T-helper 1 cell treated with Interleukin-12 subunit alpha and Interleukin-12 subunit beta and Interleukin-4 antibody, amounts not matched to agents 30 μg/mL and 1 μg/mL, for 36 hours (primary cell): ENCODE data around the gene APOL6.
"Not testable (repeated sequence)": the region's sequence is repeated elsewhere in the genome, so short reads cannot be mapped to it uniquely, and the experiment has no call there.

Experiments used
- H3K27ac Mint-ChIP-seq: one replicate; pipeline ENCODE4 v1.8.0; 2021; ENCODE audit warnings: mild to moderate bottlenecking, mixed read lengths
- H3K27me3 Mint-ChIP-seq: one replicate; pipeline ENCODE4 v1.8.0; 2021; ENCODE audit warnings: low read depth, mixed read lengths
- H3K36me3 Mint-ChIP-seq: one replicate; pipeline ENCODE4 v1.8.0; 2021; ENCODE audit warnings: low read depth, mixed read lengths
- H3K4me1 Mint-ChIP-seq: one replicate; pipeline ENCODE4 v1.8.0; 2021; ENCODE audit warnings: low read depth, mixed read lengths
- H3K4me3 Mint-ChIP-seq: one replicate; pipeline ENCODE4 v1.8.0; 2021; ENCODE audit warnings: mild to moderate bottlenecking, moderate library complexity, mixed read lengths
- H3K9me3 Mint-ChIP-seq: one replicate; pipeline ENCODE4 v1.8.0; 2021; ENCODE audit warnings: mixed read lengths

Gene APOL6

DNA sequence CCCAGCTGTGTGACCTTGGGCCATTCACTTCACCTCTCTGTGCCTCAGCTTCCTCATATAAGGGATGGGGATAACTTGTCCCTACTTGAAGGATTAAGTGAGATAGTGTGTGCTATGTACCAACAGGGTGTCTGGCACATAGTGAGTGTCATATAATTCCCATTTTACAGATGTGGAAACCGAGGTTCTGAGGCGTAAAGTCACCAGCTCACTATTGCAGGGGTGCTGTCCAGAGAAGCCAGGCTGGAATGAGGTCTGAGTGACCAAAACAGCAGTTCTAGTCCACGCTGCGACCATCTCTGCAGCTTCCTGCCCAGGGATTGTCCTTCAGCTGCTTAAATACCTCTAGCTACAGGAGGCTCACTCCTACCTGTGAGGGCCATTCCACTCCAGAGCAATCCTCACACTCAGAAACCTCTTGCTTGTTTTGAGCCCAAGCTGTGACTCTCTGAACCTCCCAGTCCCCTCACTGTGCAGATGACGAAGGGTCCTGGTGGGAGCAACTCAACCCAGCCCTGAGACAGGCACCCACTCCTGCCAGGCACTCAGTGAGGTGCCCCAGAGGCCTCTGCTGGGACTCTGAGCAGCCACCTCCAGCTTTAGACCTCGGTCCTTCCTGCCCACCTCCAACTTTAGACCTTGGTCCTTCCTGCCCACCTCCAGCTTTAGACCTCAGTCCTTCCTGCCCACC lies 36.9 kb upstream of the APOL6 start:
- H3K36me3 Mint-ChIP-seq, result no peaks in the 10 kb centered on the region
- no peak overlapping the region for H3K27ac Mint-ChIP-seq
- no peaks in the 10 kb centered on the region for H3K9me3 Mint-ChIP-seq
- H3K4me1 Mint-ChIP-seq, result peaks cover 10% of the 10 kb centered on the region
- peaks cover 18% of the 10 kb centered on the region for H3K27me3 Mint-ChIP-seq
- H3K4me3 Mint-ChIP-seq, result no peak overlapping the region

DNA sequence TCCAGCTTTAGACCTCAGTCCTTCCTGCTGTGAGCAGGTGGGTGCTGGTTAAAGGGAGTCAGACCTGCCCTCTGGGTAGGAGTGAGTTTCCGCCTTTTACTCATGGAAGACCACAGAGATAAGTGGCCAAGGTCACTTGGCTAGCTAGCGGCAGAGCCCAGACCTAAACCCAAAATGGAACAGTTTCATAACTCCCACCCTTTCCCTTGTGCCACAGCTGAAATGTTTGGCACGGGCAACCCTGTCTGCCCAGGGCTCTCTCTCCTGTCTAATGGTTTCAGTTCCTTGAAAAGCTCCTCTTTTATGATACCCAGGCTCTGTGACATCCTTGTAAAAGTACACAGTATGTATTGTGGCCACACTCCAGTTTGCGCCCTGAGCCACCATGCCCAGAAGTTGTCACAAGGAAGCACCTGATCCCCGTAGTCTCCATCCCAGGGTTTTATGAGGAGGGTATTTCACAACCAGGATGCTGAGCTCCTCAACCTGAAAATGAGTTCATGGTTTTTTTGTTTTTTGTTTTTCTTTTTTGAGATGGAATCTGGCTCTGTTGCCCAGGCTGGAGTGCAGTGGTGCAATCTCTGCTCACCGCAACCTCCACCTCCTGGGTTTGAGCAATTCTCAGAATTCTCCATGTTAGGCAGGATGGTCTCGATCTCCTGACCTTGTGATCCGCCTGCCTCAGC lies 36.2 kb upstream of the APOL6 start:
- Mint-ChIP-seq H3K27me3 (peaks cover 18% of the 10 kb centered on the region), H3K9me3 (no peaks in the 10 kb centered on the region), H3K36me3 (no peaks in the 10 kb centered on the region), H3K27ac (no peak overlapping the region), H3K4me3 (no peak overlapping the region), H3K4me1 (peaks cover 17% of the 10 kb centered on the region)

DNA sequence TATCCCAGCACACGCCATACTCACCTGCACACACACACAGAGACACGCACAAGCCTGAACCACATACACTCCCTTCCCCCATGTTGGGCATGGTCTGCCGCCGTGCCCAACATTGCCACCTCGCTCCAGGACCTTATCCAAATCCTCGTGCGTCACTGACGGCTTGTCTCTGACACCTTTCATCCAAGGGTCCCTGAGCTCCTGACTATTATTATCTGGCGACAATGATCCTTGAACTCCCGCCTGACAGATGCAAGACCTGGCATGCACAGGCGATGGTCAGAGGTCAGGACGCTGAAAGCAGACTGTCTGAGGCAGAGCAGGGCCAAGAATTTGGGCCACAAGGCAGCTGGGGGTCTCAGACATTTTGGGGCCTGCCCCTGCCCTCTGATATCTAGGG lies 35.3 kb upstream of the APOL6 start:
- Mint-ChIP-seq H3K27me3 (peaks cover 18% of the 10 kb centered on the region), H3K36me3 (no peaks in the 10 kb centered on the region), H3K27ac (no peak overlapping the region), H3K4me3 (no peak overlapping the region), H3K9me3 (no peaks in the 10 kb centered on the region), H3K4me1 (peaks cover 17% of the 10 kb centered on the region)

DNA sequence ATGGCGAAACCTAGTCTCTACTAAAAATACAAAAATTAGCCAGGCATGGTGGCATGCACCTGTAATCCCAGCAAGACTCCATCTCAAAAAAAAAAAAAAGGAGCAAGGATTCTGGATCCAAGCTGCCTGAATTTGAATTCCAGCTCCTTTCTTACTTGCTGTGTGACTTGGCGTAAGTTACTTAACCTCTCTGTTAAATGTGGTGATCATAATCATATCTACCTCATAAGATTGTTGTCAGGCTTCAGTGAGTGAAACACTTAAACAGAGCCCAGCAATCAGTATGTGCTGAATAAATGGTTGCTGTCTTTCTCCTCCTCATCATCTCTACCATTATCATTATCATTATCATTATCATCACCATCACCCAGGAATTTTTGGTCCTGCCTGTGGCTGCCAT lies 33.8 kb upstream of the APOL6 start:
- no peaks in the 10 kb centered on the region for H3K36me3 Mint-ChIP-seq

DNA sequence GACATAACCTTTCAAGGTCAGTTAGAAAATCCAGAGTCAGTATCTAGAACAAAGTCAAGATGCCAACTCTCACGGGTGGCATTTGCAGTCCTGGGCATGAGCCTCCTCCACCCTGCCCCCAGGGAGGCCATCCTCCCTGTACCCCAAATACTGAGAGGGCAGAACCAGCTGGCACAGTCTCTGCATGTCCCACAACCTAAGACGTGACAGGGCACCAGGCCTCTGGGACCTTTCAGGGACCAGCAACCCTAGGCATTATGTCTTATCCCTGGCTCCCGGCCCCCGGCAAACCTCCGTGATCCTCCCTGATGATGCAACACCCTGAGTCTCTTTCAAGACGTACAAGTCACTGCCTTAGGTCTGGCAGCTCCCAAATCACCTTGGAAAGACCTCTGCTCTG lies 33.1 kb upstream of the APOL6 start:
- peaks cover 6% of the 10 kb centered on the region for H3K27me3 Mint-ChIP-seq
- H3K9me3 Mint-ChIP-seq, result no peaks in the 10 kb centered on the region
- H3K4me1 Mint-ChIP-seq, result peaks cover 17% of the 10 kb centered on the region
- H3K4me3 Mint-ChIP-seq, result no peak overlapping the region
- no peak overlapping the region for H3K27ac Mint-ChIP-seq
- H3K36me3 Mint-ChIP-seq, result no peaks in the 10 kb centered on the region

More for the DNA sequence above, 33.8 kb upstream of the APOL6 start:
- Mint-ChIP-seq H3K27ac (no peak overlapping the region), H3K27me3 (peaks cover 6% of the 10 kb centered on the region), H3K9me3 (no peaks in the 10 kb centered on the region), H3K4me1 (peaks cover 17% of the 10 kb centered on the region), H3K4me3 (no peak overlapping the region)

DNA sequence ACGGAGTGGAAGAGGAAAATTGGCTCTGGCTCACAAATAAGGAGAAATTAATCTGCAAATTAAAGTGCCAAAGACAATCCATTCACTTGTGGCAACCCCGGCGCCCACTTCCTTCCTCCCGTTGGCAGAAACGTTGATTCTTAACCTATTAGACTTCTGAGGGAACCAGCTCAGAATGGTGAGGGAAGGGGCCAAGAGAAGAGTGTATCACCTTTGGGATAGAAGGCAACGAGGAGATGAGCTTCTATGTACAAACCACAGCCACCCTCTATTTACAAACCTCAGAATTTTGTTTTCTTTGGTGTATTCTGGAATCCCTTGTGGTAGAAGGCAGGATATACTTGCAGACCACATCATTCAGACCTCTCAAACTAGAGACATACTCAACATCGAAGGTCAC lies 32.2 kb upstream of the APOL6 start:
- Mint-ChIP-seq H3K27ac (no peak overlapping the region), H3K27me3 (peaks cover 6% of the 10 kb centered on the region), H3K4me3 (no peak overlapping the region), H3K4me1 (peaks cover 17% of the 10 kb centered on the region), H3K36me3 (no peaks in the 10 kb centered on the region), H3K9me3 (no peaks in the 10 kb centered on the region)

DNA sequence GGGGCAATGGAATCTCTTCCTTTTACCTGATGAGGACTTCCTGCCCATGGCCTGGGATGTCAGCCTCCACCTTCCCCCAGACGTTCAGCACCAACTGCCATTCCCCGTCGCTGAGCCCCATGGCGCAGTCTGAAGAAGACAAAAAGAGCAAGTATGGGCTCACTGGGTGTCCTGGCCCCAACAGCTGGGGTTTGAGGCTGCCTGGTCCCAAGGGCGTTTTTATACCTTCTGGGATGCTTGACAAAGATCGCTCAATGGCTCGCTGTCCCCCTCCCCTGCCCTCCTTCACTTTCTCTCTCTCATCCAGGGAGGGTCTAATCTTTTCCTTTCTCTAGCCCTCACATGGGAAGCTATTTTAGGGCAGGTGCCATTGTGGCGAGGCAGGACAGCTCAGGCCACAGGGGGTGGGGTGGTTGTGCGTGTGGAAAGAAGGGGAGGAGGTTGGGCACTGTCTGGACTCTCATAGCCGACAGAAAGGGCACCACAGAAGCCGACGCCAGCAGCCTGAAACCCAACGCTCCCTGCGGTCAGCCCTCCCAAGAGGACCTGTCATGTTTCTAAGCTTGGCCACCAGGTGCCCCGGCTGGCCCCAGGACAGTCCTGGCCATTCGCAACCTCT lies 31.0 kb upstream of the APOL6 start, which contains the start of gene MB:
Gene MB (minus strand): TSS at position 193 of the 619 bp plus-strand sequence. CDS start 72 bp downstream, at position 121.
- peaks cover 12% of the 10 kb centered on the region for H3K4me1 Mint-ChIP-seq
- peaks cover 6% of the 10 kb centered on the region for H3K27me3 Mint-ChIP-seq
- no peak within 1 kb of the TSS for H3K27ac Mint-ChIP-seq
- H3K36me3 Mint-ChIP-seq, result no peaks in the 10 kb centered on the region
- H3K9me3 Mint-ChIP-seq, result no peaks in the 10 kb centered on the region
- no peak within 1 kb of the TSS for H3K4me3 Mint-ChIP-seq

DNA sequence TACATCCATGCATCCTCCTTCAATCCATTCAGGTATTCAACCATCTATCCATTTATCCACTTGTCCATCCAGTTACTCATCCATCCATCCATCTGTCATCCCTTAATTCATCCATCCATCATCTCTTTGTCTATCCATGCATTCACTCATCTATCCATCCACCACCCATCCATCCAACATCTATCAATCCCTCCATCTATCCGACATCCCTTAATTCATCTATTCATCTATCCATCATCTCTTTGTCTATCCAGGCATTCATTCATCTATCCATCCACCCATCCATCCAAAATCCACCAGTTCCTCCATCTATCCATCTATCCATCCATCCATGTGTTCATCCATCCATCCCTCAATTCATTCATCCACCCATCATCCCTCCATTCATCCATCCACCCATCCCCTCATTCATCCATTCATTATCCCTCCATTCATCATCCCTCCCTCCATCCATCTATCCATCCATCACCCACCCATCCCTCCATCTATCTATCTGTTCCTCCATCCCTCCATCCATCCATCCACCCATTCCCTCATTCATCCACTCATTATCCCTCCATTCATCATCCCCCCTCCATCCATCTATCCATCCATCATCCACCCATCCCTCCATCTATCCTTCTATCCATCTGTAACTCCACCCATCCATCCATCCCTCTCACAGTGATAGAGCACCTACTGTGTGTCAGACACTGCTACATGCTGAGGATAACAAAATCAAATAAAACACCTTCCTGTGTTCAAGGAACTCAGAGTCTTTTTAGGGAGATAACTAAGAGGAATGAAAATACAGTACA lies 29.6 kb upstream of the APOL6 start:
- H3K27me3 Mint-ChIP-seq, result peaks cover 6% of the 10 kb centered on the region
- H3K9me3 Mint-ChIP-seq, result no peaks in the 10 kb centered on the region
- H3K4me3 Mint-ChIP-seq, result no peak overlapping the region
- no peak overlapping the region for H3K27ac Mint-ChIP-seq
- H3K36me3 Mint-ChIP-seq, result no peaks in the 10 kb centered on the region
- peaks cover 14% of the 10 kb centered on the region for H3K4me1 Mint-ChIP-seq

DNA sequence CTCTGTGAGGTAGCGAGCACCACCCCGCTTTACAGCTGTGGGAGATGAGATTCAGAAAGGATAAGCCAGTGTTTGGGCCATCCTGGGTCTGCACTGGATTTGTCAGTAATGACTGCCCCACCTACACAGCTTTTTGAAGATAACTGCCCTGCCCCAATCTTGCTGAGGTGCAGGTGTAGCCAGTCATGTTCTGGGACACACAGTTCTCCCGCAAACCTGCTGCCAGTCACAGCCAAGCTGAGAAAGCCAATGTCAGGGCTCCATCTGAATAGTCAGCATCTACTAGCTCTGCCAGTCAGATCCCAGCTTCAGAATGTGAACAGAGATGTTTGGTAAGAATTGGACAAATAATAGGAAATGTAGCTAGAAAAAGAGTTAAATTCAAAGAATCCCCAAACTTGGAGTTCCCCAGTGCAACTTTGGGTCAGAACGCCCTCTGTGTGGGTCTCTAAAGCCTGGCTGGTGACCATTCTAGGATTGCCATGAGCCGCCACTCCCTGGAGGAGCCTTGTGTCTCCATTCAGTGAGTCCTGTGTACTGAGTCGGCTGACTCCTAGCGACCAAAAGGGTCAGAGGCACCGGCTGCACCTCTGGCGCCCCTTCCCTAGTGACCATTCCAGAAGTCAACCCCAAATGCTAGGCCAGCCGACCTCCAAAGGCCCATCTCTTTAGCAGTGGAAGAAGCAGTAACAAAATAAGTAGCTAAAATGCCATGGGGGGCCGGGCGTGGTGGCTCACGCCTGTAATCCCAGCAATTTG lies 28.7 kb upstream of the APOL6 start:
- H3K4me1 Mint-ChIP-seq, result peaks cover 14% of the 10 kb centered on the region
- H3K27ac Mint-ChIP-seq, result no peak overlapping the region
- H3K9me3 Mint-ChIP-seq, result no peaks in the 10 kb centered on the region
- no peak overlapping the region for H3K4me3 Mint-ChIP-seq
- no peaks in the 10 kb centered on the region for H3K36me3 Mint-ChIP-seq
- H3K27me3 Mint-ChIP-seq, result peaks cover 6% of the 10 kb centered on the region

DNA sequence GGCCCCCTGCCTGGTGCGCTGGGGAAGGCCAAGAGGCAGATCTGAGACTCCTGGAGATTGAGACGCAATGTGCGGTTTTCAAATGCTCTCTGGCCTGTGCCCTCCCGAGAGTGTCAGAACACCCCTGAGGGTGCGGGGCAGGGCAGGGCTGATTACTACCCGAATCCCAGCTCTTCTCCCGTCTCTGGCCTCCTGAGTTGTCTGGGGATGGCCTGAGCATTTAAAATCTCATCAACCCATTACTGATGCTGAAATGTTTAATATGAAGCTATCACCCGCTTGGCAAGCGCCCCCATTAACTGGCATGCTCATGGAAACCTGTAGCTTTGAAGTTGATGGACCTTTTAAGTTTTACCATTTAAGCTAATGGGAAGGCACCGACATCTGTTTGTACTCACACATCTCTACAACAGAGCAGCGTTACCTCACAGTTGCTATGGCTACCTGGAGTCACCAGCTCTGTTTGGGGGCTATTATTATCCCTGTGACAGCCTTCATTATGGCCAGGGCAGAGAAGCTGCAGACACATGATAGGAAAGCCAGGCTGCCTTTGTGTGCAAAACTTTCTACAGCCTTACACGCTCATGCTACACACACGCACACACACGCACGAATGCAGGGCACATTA lies 27.5 kb upstream of the APOL6 start:
- no peaks in the 10 kb centered on the region for H3K36me3 Mint-ChIP-seq
- peaks cover 6% of the 10 kb centered on the region for H3K27me3 Mint-ChIP-seq
- H3K4me3 Mint-ChIP-seq, result no peak overlapping the region
- no peak overlapping the region for H3K27ac Mint-ChIP-seq
- H3K4me1 Mint-ChIP-seq, result peaks cover 12% of the 10 kb centered on the region
- H3K9me3 Mint-ChIP-seq, result no peaks in the 10 kb centered on the region

DNA sequence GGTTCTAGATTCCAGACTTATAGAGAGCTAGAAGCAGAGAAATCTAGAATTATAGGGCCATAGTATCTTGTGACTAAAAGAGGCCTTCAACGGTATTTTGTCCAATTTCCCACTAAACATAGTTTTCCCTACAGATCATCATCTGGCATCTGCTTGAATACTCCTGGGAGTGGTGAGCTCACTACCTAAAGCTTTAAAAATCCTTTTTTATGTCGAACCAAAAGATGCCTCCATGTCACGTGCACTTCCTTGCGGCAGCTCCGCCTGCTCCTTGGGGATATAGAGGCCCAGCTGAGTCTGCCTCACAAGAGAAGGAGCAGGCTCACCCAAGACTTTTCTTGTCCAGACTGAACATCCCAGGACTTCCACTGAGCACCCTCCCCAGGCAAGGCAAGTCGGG lies 26.8 kb upstream of the APOL6 start:
- H3K27ac Mint-ChIP-seq, result no peak overlapping the region
- peaks cover 4% of the 10 kb centered on the region for H3K27me3 Mint-ChIP-seq
- no peaks in the 10 kb centered on the region for H3K9me3 Mint-ChIP-seq
- H3K4me3 Mint-ChIP-seq, result no peak overlapping the region
- peaks cover 8% of the 10 kb centered on the region for H3K4me1 Mint-ChIP-seq
- no peaks in the 10 kb centered on the region for H3K36me3 Mint-ChIP-seq

DNA sequence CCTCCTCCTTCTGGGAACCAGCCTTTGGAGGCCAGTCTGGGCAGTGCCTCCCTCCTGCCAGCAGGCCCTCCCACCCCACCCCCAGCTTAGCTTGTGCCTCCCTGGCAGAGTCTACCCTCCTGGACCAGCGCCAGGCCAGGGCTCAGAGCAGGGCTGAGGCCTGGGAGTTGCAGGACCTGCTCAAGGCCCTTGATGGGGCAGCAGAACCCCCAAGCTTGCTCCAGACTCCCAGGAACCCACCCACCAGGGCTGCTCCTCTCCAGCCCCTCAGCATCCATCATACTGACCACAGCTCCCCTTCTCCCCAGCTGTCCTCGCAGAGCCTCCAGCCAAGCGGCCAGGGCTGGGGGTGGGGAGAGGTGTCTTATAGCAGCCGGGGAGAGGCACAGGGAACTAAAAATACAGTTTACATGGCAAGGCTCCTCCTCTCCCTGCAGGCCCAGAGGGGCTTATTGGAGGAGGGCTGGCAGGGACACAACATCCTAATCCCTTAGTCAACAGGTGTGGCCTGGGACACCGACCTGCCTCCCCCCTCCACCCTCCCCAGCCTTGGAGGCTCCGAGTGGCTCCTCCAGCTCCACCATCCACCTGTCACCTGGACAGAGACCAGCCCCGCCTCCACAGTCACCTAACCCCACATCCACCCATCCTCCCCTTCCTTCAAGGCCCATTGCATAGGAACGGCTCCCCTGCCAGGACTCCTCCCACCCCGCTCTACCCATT lies 25.9 kb upstream of the APOL6 start:
- H3K4me3 Mint-ChIP-seq, result no peak overlapping the region
- peaks cover 4% of the 10 kb centered on the region for H3K27me3 Mint-ChIP-seq
- H3K4me1 Mint-ChIP-seq, result peaks cover 2% of the 10 kb centered on the region
- H3K9me3 Mint-ChIP-seq, result no peaks in the 10 kb centered on the region
- H3K36me3 Mint-ChIP-seq, result no peaks in the 10 kb centered on the region
- no peak overlapping the region for H3K27ac Mint-ChIP-seq

DNA sequence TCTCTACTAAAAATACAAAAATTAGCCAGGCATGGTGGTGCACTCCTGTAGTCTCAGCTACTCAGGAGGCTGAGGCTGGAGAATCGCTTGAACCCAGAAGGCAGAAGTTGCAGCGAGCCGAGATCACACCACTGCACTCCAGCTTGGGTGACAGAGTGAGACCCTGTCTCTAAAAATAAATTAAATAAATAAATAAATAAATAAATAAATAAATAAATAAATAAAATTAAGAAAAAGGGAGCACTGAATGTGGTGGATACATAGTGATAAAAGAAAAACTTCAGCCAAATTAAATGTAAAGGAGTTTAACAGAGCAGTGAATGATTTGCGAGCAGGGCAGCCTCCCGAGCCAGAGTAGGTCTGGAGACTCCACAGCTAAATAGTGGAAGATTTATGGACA lies 24.4 kb upstream of the APOL6 start:
- not testable (repeated sequence) for H3K4me3 Mint-ChIP-seq, H3K36me3 Mint-ChIP-seq, H3K27ac Mint-ChIP-seq, H3K9me3 Mint-ChIP-seq, H3K27me3 Mint-ChIP-seq, H3K4me1 Mint-ChIP-seq
